GM23338 (cell line): ENCODE measurements around the gene ADGRV1.

Experiments used
- EZH2 ChIP-seq: fragments of 200-600 bp; sonication (generic); IDR thresholded peaks from one replicate; pipeline ENCODE4 v1.8.0; 2017; ENCODE audit warnings: antibody characterized with exemption, mild to moderate bottlenecking, low read depth; ENCODE audit not compliant: unreplicated experiment
- EZH2phosphoT487 ChIP-seq: fragments of 200-600 bp; sonication (generic); IDR thresholded peaks from one replicate; pipeline ENCODE4 v1.8.1; 2018; ENCODE audit warnings: antibody characterized with exemption; ENCODE audit not compliant: unreplicated experiment
- POLR2AphosphoS5 ChIP-seq: IDR thresholded peaks from 2 replicates; pipeline ENCODE4 v1.6.1; 2016; ENCODE audit warnings: antibody characterized with exemption, low read depth
- ZNF114 ChIP-seq: fragments of 250-450 bp; sonication (Bioruptor Pico); IDR thresholded peaks from 2 replicates; pipeline ENCODE4 v1.5.0; 2020; ENCODE audit warnings: mild to moderate bottlenecking, moderate library complexity
- ZNF331 ChIP-seq: fragments of 250-450 bp; sonication (Bioruptor Pico); IDR thresholded peaks from 2 replicates; pipeline ENCODE4 v1.5.0; 2020; ENCODE audit warnings: low read depth, mild to moderate bottlenecking, moderate library complexity
- TF ChIP-seq, protein P1 (sequence below), 2 experiments: fragments of 200-600 bp in 1 of 2; sonication (generic) in 1 of 2; conservative IDR thresholded peaks; 2 replicates each; pipeline versions ENCODE4 v1.5.1 to v1.6.1; 2016 to 2017; ENCODE audit warnings: antibody characterized with exemption in 2 of 2, low read depth in 2 of 2, mild to moderate bottlenecking in 2 of 2, moderate library complexity in 1 of 2
- TF ChIP-seq, protein P2 (sequence below): IDR thresholded peaks from 2 replicates; pipeline ENCODE4 v1.6.1; 2016; ENCODE audit warnings: antibody characterized with exemption

DNA sequence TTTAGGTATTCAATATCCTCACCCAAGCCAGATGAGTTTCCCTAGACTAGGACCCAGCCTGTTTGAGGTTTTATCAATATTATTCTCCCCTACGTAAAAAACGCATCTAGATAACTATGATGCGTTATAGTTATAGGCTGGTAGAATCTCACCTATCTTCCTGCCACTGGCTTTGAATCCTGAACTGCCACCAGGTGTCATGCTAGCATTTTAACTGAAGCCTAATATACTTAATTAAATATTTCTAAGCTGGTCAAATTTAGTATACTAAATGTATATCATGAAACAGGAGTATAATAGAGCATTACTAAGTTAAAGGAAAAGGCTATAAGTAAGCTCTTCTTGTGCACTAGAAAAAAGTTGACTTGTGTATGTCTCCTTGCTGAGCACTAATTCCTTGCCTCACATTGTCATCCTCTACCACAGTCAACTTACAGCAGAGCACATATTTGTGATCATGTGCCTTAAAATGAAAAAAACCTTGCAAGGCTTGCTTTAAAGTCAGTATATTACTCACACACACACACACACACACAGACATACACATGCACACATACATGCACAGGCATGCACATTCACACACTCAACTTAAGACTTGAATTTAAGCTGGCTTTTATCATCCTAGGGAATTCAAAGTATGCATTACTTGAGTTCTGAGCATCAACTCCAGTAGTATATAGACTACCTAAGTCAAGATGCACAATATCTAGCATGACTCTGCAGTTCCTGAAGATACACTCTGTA, 303.4 kb downstream of the ADGRV1 start:
- TF ChIP-seq, protein P1, sequence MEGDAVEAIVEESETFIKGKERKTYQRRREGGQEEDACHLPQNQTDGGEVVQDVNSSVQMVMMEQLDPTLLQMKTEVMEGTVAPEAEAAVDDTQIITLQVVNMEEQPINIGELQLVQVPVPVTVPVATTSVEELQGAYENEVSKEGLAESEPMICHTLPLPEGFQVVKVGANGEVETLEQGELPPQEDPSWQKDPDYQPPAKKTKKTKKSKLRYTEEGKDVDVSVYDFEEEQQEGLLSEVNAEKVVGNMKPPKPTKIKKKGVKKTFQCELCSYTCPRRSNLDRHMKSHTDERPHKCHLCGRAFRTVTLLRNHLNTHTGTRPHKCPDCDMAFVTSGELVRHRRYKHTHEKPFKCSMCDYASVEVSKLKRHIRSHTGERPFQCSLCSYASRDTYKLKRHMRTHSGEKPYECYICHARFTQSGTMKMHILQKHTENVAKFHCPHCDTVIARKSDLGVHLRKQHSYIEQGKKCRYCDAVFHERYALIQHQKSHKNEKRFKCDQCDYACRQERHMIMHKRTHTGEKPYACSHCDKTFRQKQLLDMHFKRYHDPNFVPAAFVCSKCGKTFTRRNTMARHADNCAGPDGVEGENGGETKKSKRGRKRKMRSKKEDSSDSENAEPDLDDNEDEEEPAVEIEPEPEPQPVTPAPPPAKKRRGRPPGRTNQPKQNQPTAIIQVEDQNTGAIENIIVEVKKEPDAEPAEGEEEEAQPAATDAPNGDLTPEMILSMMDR (conservative IDR thresholded peaks at IDR 0.05; ENCODE audit: low read depth in 2 of 2), result peak; percentile 14 to 36; a peak in 2 of 4 replicates
- no peak for TF ChIP-seq POLR2AphosphoS5
- TF ChIP-seq EZH2, result no peak
- TF ChIP-seq, protein P2, sequence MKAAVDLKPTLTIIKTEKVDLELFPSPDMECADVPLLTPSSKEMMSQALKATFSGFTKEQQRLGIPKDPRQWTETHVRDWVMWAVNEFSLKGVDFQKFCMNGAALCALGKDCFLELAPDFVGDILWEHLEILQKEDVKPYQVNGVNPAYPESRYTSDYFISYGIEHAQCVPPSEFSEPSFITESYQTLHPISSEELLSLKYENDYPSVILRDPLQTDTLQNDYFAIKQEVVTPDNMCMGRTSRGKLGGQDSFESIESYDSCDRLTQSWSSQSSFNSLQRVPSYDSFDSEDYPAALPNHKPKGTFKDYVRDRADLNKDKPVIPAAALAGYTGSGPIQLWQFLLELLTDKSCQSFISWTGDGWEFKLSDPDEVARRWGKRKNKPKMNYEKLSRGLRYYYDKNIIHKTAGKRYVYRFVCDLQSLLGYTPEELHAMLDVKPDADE, result no peak
- TF ChIP-seq ZNF114, result no peak
- TF ChIP-seq EZH2phosphoT487, result no peak
- TF ChIP-seq ZNF331 (CRISPR knock-in tag), result no peak
